HPDE6-E6E7 (cell line): ENCODE data around the gene ASPM.
"Not testable (repeated sequence)": the region's sequence is repeated elsewhere in the genome, so short reads cannot be mapped to it uniquely, and the experiment has no call there.

Source experiments
- DNase-seq: peaks from one replicate; pipeline ENCODE4 v3.0.0; 2011; ENCODE audit warnings: missing footprints; ENCODE audit errors: extremely low spot score

ASPM gene

DNA sequence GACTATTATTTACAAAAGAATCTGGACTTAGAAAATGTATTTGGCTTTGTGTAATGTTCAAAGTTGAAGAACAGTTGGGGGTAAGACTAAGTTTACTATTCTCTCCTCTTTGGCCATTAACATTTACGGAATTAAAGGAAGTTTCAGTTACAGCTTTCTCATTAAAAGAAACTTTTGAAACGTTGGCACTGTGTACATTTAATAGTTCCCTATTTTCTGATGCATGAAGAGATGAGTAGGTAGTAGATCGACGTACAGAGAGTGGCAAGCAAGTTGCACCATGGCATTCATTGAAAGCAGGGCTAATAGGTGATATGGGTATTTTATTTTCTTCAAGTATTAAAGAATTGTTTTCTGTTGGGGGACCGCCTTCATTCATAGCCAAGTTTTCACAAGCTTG lies 3.2 kb downstream of the ASPM start:
- no peak for DNase-seq

DNA sequence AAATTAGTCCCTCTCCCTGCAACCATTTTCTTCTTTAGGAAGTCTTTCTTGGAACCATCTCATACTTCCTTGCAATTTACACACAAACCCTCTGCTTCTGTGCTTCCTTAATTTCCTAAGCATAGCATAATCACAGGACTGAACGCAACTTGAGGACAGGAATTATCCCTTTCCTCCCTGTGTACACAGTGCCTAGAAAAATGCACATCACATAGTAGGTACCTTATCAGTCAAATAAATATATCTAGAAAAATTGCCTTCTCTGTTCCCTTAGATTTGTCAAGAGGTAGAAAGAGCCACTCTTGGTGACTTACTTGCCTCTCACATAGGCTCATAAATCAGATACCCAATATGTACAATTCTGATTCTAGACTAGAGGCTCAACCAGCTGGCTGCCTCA lies 4.9 kb downstream of the ASPM start:
- DNase-seq, result no peak

DNA sequence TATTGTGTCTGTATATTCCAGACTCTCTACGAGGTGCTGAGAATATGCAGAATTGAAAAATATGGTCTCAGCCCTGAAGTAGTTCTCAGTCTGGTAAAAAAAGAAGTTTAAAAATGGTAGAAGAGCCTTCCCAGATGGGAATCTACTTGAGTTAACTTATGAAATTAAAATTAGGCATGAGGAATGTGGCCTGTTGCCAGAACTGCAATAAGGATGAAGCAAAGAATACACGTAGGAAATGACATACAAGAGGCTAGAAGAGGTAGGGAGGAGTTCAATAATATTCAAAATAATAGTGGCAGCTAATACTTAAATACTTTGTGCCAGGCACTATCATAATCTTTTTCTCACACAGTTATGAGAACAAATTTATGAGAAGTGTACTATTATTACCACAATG lies 6.3 kb downstream of the ASPM start:
- no peak for DNase-seq

DNA sequence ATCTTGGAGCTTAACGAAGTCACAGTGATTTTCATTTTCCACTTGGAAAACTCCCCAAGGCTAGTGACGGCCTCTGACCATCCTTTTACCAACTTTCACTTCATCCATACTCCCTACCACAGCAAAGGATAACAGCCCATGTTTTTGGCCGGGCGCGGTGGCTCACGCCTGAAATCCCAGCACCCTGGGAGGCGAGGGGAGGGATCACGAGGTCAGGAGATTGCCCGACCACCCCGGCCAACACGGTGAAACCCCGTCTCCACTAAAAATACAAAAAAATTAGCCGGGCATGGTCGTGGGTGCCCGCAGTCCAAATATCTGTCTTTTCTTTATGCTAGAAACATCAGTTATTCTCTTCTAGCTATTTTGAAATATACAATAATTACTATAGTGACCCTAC lies 7.3 kb downstream of the ASPM start:
- no peak for DNase-seq

DNA sequence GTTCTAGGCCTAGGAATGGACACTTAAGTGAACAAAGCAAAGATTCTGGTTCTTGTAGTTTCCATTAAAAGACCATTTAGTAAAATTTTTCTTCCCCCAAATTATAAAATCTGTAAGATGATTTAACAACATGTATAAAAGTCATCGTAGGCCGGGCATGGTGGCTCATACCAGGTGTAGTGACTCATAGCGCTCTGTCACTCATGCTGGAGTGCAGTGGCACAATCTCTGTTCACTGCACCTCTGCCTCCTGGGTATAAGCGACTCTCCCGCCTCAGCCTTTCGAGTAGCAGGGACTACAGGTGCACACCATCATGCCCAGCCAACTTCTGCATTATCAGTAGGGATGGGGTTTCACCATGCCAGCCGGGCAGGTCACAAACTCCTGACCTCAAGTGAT lies 9.1 kb downstream of the ASPM start:
- DNase-seq, result no peak

DNA sequence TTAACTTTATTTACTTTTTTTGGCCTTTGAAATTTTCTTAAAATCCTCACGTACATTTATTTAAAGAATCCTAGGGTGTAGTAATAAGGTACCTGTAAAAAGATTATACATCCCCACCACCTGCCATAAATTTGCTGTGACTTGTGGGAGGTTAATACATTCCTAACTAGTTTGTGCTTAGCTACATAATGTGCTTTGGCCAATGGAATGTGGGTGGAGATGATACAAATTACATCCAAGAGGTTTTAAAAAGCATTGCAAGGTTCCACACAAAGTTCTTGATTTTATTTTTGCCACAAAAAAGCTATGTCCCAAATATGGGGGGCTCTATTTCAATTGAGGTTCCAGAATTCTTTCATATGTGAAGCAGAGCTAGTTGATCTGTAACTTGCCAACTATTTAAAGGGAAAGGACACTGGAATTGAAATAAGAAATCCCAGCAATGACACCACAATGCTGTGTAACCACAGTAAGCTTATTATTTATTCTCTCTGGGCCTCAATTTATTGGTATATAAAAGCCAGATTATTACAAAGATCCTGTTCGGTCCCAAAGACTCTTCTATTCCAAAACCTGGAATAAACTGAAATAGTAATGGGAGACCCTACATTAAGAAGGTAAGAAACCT lies 15.7 kb downstream of the ASPM start:
- no peak for DNase-seq

DNA sequence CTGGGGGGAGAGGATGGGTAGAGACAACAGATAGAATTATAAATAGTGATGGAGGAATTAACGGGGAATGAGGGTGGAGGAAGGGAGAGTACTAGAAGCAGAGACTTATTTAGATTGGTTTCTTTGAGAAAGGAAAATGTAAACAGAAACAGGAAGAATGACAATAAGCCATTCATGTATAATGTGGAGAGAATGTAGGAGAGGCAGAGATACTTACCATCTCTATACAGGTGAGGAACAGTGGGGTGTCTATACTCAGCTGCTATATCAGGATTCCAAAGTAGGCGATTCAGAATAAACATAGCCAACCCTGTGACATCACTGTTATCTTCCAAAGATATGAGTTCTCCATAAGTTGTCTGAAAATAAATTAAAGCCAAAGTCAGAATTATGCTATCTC lies 16.8 kb downstream of the ASPM start:
- no peak for DNase-seq

DNA sequence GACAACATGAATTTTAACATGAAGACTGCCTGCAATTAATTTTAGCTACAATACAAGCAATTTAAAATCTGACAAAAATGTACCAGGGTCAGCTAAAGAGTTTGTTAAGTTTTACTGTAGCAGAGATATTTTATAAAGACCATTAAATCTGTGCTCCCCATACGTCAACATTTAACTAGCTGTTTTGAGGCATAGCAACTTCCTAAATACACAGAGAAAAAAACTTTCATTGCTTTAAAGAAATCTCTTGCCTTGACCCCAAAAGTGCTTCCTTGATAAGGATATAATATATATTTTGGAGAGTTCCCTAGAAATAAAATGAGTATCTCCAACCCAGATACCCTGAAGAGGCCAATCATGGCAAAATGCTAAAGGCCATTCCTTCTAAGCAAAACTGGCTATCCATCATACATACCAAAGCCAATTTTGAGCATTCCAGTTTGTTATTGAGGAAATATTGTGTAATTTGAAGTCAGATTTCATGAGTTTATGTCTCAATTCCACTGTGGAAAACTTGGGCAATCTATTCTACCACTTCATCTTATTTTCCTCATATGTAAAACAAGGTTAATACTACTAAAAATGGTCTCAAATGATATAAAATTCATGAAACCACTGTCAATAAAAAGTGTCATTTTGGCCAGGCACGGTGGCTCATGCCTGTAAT lies 19.1 kb downstream of the ASPM start:
- DNase-seq, result no peak

DNA sequence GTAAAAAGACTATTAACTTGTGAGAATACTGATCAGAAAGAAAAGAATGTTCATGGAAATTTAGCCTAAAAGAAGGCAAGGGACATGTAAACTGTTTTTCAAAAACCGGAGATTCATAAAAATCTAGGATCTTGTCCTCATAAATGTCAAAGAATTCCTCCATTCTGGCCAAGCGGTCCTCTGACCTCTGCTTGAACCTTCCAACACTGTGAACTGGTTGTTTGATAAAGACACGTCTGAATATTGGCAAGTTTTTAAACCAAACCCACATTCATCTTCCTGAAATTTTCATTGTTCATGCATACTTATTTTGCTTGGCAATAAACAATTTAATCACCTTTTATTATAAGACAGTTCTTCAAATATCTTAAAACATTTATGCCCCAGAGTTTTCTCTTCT lies 19.8 kb downstream of the ASPM start:
- no peak for DNase-seq

DNA sequence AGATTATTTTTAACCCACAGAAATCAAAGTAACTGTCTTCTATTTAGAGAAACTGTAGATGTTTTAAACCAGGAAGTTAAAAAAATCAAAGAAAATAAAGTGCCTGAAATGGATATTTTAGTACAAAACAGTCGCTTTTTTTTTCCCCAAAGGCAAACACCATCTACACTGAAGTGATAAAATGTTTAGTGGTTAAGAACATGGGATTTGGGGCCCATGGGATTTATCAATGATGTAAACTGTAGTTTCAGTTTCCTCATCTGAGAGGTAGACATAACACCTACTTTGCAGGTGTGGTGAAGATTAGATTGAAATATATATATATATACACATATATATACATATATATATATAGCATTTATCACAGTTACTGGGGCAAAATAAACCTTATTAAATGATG lies 22.1 kb downstream of the ASPM start:
- DNase-seq, result no peak

DNA sequence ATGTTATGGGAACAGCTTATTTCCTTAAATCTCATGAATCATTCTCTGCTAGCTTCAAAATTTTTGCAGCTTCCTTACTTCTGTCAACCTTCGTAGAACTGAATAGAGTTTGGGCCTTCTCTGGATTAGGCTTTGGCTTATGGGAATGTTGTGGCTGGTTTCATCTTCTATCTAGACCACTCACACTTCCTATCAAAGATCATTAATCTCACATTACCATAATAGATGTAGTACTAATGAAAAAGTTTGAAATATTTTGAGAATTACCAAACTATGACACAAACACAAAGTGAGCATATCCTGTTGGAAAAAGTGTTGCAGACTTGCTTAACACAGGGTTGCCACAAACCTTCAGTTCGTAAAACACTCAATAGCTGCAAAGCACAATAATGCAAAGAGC lies 30.3 kb downstream of the ASPM start:
- no peak for DNase-seq

DNA sequence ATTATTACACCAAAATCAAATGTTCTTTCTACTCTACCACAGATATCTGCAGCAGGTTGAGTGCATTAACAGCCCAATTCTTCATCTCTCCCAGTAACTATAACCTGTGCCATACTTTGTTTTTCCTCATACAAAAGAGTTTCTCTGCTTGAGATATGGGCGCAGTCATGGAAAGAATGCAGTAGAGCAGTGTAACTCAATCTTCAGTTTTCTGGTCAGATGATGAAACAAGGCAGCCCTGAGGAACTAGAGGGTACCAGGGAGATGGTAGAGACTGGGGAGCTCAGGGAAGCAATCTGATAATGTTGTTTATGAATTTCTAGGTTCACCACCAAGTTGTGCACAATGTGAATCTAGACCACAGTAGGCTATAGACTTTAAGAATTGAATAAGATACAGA lies 39.6 kb downstream of the ASPM start:
- no peak for DNase-seq

DNA sequence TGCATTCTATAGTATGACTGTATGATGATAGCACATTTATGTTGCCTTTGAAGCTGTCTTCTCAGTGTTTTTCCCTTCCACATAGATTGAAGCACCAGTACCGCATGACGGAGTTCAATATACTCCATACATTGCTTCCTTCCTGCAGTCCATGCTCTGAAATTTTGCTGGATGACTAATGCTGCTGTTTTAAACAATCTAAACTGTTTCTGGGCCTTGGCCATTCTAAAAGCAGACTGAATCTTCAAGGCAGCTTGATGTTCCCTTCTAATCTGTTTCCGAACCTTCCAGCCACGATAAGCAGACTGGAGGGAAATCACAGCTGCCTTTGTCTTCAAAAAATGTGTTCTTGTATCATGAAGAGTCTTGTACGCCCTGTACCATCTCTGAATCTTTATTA lies 43.2 kb downstream of the ASPM start:
- DNase-seq, result no peak

DNA sequence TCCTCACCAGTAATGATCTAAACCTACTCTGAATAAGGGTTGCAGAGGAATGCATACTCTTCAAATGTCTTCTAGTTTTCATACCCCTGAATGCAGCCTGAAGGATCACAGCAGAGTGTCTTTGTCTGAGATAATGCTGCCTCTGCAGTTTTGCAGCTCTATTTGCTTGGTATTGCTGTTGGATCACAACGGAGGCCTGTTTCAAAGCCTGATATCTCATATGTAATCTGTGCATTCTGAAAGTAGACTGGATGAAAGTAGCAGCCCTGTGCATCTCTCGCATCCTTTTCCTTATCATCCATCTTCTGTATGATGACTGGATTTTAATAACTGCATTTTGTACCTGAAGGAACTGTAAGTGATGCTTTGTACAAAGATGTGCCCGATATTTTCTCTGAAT lies 44.5 kb downstream of the ASPM start:
- DNase-seq, result no peak

DNA sequence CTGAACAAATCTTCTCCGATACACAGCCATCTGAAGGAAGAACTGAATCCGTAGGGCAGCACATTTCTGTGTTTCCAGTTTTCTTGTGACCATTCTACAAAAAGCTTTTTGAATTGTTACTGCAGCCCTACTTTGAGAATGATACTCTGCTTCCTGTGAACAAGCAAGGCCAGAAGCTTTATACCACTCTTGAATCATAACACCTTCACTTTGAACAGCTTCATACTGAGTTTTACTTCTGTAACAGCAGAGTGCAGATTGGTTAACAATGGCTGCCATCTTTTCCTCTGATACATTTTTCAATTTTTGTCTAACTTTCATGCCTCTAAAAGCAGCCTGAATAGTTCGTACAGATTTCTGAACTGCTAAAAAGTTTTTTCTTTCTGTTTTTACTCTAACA lies 45.8 kb downstream of the ASPM start:
- no peak for DNase-seq

DNA sequence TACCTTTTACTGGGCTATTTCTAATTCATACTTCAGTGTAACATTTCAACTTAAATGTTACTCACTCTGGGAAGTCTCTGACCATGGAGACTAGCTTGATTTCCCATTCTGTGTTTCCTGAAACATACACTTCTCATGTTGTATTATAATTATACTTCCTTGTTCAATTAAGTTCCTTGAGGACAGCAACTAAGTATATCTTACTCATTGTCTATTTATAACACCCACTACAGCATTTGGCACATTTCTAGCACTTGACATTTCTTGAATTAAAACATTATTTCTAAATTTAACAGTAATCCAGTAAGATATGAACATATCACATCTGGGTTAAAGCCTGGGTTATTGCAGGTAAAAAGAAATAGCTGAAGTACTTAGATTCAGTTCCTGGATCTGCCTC lies 47.0 kb downstream of the ASPM start:
- no peak for DNase-seq

DNA sequence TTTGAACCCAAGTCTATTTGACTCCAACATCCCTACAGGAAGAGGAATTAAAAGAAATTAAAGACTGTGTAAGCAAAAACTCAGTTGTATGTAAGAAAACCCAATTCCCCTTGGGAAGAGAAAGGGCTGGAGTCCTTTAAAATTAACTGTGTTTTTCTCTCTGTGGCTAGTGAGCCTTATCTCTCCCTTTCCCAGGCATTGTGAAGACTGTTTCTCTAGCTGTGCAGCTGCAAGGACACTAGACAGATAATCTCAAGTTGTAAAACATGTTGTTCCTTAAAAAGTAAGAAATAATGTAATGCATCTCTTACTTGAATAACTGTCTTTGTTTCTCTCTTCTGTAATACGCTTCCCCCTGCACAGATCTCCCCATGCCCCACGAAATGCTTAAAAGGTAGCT lies 49.5 kb downstream of the ASPM start:
- DNase-seq, result not testable (repeated sequence)

DNA sequence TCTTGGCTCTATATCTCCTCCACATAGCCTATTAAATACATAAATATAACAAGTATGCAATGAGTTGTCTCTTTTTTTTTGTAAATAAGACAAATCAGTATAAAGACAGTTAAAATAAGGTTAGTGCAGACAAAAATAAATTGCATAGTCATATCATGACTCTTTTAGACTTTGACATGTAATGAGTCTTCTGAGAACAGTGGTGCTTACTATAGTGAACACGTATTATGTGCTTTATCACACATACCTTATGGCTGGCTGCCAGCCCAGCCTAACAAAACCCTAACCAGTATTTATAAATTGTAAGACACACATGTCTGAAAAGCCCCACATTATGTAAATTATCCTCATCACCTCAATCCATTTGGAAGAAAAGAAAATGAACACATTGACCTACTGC lies 50.3 kb downstream of the ASPM start:
- DNase-seq, result no peak

DNA sequence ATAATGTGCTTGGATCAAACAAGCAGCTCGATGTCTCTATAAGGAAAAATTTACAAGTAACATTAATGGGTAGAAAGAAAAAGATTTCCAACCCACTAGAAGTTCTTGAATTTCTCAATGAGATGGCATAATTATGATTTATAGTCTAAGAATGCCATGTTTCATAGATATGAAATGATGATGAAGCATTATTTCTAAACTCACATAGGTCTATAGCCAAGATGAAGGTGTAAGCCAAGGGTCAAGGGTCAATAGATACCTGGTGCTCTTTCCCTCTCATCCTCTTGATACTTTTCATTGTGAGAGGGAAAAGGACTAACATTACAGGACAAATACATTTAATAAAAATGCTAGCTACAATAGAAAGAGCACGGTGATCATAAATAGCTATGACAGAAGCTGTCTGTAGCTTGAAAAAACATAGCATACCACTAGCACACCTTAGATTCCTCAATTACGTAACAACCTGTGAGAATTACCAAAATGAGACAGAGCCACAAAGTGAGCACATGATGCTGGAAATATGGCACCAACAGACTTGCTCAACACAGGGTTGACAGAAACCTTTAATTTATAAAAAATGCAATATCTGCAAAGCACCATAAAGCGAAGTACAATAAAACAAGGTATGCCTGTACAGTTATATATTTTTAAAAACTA lies 53.1 kb downstream of the ASPM start:
- DNase-seq, result no peak

DNA sequence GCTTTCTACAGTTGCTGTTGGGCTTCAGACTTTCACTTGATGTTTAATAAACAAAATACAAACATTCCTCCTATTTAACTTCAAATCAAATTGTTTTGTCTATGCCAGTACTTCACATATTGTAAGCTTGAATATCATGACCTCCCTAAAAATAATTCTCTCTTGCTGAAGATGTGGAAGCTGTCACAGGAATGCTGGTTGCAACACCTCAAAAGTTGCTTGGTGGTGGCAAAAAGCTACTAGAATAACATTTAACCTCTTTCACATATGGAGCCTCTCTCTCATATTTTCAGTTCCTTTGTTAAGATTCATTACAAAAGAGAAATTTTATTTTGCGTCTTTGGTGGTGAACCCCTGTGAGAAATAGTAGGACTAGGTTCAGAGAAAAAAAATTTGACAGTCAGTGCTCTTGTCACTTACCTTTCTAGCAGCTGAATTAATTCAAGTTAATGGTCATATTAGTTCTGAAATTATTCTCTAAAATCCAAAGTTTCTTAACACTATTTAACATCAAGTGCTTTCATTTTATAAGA lies 53.9 kb downstream of the ASPM start:
- no peak for DNase-seq

DNA sequence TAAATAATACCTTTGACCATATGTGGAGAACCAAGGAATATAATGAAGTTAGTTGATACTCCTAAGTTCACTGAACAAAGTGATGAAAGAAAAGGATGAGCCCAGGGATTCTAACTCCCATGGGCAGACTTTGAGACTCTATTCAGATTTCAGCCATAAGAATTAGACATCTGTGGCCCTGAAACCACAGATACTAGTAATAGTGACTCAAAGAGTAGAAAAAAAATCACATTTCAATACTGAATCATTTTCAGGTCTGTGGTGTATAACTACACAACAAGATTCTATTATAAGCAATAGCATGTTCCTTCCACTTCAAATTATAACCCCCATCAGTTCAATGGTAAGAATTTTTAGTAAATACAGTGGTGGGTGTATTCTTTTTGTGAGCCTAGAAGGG lies 63.0 kb downstream of the ASPM start:
- DNase-seq, result no peak

DNA sequence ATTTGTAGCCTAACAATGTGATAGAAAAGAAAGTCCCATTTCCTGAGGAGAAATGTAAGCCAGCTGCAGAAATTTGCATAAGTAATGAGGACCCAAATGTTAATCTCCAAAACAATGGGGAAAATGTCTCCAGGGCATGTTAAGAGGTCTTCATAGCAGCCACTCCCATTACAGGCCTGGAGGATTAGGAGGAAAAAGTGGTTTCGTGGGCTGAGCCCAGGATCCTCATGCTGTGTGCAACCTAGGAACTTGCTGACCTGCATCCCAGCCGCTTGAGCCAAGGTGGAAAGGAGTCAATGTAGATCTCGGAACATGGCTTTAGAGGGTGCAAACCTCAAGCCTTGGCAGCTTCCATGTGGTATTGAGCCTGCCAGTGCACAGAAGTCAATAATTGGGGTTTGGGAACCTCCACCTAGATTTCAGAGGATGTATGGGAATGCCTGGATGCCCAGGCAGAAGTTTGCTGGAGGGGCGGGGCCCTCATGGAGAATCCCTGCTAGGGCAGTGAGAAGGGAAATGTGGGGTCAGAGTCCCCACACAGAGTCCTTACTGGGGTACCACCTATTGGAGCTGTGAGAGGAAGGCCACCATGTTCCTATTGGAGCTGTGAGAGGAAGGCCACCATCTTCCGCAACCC lies 65.2 kb downstream of the ASPM start:
- no peak for DNase-seq

DNA sequence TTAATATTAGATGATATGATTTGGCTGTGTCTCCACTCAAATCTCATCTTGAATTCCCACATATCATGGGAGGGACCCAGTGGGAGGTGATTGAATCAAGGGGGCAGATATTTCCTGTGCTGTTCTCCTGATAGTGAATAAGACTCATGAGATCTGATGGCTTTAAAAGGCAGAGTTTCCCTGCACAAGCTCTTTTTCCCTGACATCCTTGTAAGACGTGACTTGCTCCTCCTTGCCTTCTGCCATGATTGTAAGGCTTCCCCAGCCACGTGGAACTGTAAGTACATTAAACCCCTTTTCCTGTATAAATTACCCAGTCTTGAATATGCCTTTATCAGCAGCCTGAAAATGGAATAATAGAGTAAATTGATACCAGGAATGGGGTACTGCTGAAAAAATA lies 66.1 kb downstream of the ASPM start:
- DNase-seq, result no peak
